Activated B cell treated with CpG ODN at 0.5 μM for 24 hours (primary cell): ENCODE results near the gene NAT9. TPM values are rescaled to one million over a fixed set of nuclear protein-coding genes. Genes with fewer than 3 reads are reported as not detected.

Experiments
- ATAC-seq: fragments of 200-7000 bp; cut with Tn5 transposase; one replicate; pipeline ENCODE4 v1.10.0; 2021; ENCODE audit warnings: low read depth, mild to moderate bottlenecking, moderate library complexity
- CTCF ChIA-PET: fragments of 350-600 bp; sonication (Branson Sonifier 250); formaldehyde crosslinking; loops from one replicate; lab custom pipeline; 2021; ENCODE audit warnings: antibody characterized with exemption; lab: Charles Lee
- POLR2A ChIA-PET: fragments of 350-600 bp; sonication (Branson Sonifier 250); formaldehyde crosslinking; loops from one replicate; lab custom pipeline; 2021; ENCODE audit warnings: antibody characterized with exemption; lab: Charles Lee
- DNase-seq: peaks from one replicate; pipeline ENCODE4 v3.0.0; 2022
- H3K27ac Mint-ChIP-seq: one replicate; pipeline ENCODE4 v1.8.0; 2020; ENCODE audit warnings: mixed read lengths
- H3K27me3 Mint-ChIP-seq: one replicate; pipeline ENCODE4 v1.8.0; 2021; ENCODE audit warnings: mixed read lengths
- H3K36me3 Mint-ChIP-seq: one replicate; pipeline ENCODE4 v1.8.0; 2021; ENCODE audit warnings: low read depth, mixed read lengths
- H3K4me1 Mint-ChIP-seq: one replicate; pipeline ENCODE4 v1.8.0; 2021; ENCODE audit warnings: mixed read lengths
- H3K4me3 Mint-ChIP-seq: one replicate; pipeline ENCODE4 v1.8.0; 2020; ENCODE audit warnings: mild to moderate bottlenecking, mixed read lengths
- H3K9me3 Mint-ChIP-seq: one replicate; pipeline ENCODE4 v1.8.0; 2020; ENCODE audit warnings: mixed read lengths
- intact Hi-C: fragments of 100-400 bp; cut with micrococcal nuclease; formaldehyde crosslinking; loops from one replicate; pipeline ENCODE4 v1.15.1; 2024
- total RNA-seq: library from RNA; stranded (reverse); gene quantifications from 2 replicates; pipeline ENCODE4 v1.2.3, GENCODE V29; 2022
- TF ChIP-seq, protein P1 (sequence below): fragments of 200-600 bp; IDR thresholded peaks from one replicate; pipeline ENCODE4 v1.8.0; 2022; ENCODE audit warnings: antibody characterized with exemption, mild to moderate bottlenecking

NAT9 gene
- total RNA-seq, 1 donor from 2014 or later: 79.7 TPM

- no peak for DNase-seq
- H3K36me3 Mint-ChIP-seq: peaks cover 60% of the 10 kb centered on the region
Measured at GRCh38 chr17:74800531-74800930, 24.4 kb upstream of the NAT9 start.

DNA sequence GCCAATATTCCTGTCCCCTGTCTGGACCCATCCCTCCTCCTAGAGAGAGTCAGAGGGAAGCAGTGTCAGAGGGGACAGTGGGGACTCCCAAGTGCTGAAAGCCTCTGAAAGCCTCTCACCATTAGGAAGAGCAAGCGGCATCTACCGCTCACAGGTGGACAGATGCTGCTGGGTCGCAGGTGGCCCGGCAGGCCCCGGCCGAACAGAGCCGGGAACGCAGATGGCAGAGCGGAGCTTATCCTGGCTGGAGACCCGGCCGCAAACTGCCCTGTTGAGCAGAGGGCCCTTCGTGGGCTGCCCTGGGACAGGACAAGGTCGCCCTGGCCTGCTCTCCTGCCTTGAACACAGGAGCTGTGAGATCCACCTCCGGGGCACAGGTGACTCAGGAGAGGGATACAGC lies 23.0 kb upstream of the NAT9 start:
- DNase-seq: no peak
- no peak overlapping the region for H3K27ac Mint-ChIP-seq
- intact Hi-C loops: no loop called here
- TF ChIP-seq, protein P1, sequence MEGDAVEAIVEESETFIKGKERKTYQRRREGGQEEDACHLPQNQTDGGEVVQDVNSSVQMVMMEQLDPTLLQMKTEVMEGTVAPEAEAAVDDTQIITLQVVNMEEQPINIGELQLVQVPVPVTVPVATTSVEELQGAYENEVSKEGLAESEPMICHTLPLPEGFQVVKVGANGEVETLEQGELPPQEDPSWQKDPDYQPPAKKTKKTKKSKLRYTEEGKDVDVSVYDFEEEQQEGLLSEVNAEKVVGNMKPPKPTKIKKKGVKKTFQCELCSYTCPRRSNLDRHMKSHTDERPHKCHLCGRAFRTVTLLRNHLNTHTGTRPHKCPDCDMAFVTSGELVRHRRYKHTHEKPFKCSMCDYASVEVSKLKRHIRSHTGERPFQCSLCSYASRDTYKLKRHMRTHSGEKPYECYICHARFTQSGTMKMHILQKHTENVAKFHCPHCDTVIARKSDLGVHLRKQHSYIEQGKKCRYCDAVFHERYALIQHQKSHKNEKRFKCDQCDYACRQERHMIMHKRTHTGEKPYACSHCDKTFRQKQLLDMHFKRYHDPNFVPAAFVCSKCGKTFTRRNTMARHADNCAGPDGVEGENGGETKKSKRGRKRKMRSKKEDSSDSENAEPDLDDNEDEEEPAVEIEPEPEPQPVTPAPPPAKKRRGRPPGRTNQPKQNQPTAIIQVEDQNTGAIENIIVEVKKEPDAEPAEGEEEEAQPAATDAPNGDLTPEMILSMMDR: no peak
- H3K27me3 Mint-ChIP-seq: no peaks in the 10 kb centered on the region
- peaks cover 73% of the 10 kb centered on the region for H3K36me3 Mint-ChIP-seq
- H3K4me1 Mint-ChIP-seq: no peaks in the 10 kb centered on the region
- ChIA-PET POLR2A (no interaction called here), CTCF (no interaction called here)
- no peaks in the 10 kb centered on the region for H3K9me3 Mint-ChIP-seq
- H3K4me3 Mint-ChIP-seq: no peak overlapping the region
- no peak for ATAC-seq

More at GRCh38 chr17:74800531-74800930, 24.4 kb upstream of the NAT9 start:
- no peak for ATAC-seq
- H3K9me3 Mint-ChIP-seq: no peaks in the 10 kb centered on the region
- no peak overlapping the region for H3K27ac Mint-ChIP-seq
- ChIA-PET CTCF (no interaction called here), POLR2A (no interaction called here)
- H3K4me3 Mint-ChIP-seq: no peak overlapping the region
- intact Hi-C loops: no loop called here
- H3K4me1 Mint-ChIP-seq: no peaks in the 10 kb centered on the region
- TF ChIP-seq, protein P1: no peak
- H3K27me3 Mint-ChIP-seq: no peaks in the 10 kb centered on the region

- no peak for ATAC-seq
- no peaks in the 10 kb centered on the region for H3K4me1 Mint-ChIP-seq
- DNase-seq: no peak
- no peak overlapping the region for H3K4me3 Mint-ChIP-seq
- no peaks in the 10 kb centered on the region for H3K9me3 Mint-ChIP-seq
- intact Hi-C loops: no loop called here
- no peak overlapping the region for H3K27ac Mint-ChIP-seq
- no peaks in the 10 kb centered on the region for H3K27me3 Mint-ChIP-seq
- ChIA-PET POLR2A (no interaction called here), CTCF (no interaction called here)
- H3K36me3 Mint-ChIP-seq: peaks cover 77% of the 10 kb centered on the region
- TF ChIP-seq, protein P1: no peak
Measured at GRCh38 chr17:74798239-74798707, 22.1 kb upstream of the NAT9 start.

GRCh38 chr17:74797824-74798223 lies 21.7 kb upstream of the NAT9 start:
- Mint-ChIP-seq H3K27me3 (no peaks in the 10 kb centered on the region), H3K4me3 (no peak overlapping the region), H3K4me1 (no peaks in the 10 kb centered on the region), H3K27ac (no peak overlapping the region), H3K9me3 (no peaks in the 10 kb centered on the region), H3K36me3 (peaks cover 80% of the 10 kb centered on the region)
- ATAC-seq (no peak), DNase-seq (no peak)
- ChIA-PET POLR2A (no interaction called here), CTCF (no interaction called here)
- intact Hi-C loops: no loop called here
- TF ChIP-seq, protein P1: no peak

DNA sequence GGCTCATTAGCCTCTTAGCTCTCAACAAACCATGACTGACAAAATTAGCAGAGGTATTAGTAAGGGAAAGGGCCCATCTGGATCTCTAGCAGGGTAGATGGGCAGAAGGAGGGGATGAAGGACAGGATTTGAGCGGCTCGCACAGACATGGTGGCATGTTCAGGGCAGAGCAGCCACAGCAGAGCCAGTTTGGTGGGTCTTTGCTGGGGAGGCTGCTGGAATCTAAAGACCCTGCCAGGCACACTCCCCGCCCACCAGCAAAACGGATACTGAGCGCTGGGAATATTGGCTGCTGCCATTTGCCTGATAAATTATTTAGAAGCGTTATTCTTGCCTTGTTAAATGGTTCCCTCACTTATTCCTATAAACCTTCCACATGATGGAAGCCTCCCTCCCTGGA lies 20.7 kb upstream of the NAT9 start:
- Mint-ChIP-seq H3K4me3 (no peak overlapping the region), H3K9me3 (no peaks in the 10 kb centered on the region), H3K27me3 (no peaks in the 10 kb centered on the region), H3K4me1 (no peaks in the 10 kb centered on the region), H3K27ac (no peak overlapping the region), H3K36me3 (peaks cover 78% of the 10 kb centered on the region)
- DNase-seq (no peak), ATAC-seq (no peak)
- intact Hi-C loops: no loop called here
- TF ChIP-seq, protein P1: no peak
- ChIA-PET CTCF (no interaction called here), POLR2A (no interaction called here)
